Muscle layer of duodenum (tissue), 2 donors: ENCODE measurements around the gene CCDC197.

Experiments used
- H3K27ac ChIP-seq: one replicate; pipeline ENCODE4 v1.7.0; 2013; ENCODE audit warnings: mild to moderate bottlenecking, low read length
- H3K27me3 ChIP-seq: one replicate; pipeline ENCODE4 v1.7.0; 2013; ENCODE audit warnings: low read depth, mild to moderate bottlenecking, control low read depth, low read length
- H3K36me3 ChIP-seq, 2 donors: one replicate each; pipeline ENCODE4 v1.7.0; 2013; ENCODE audit warnings: low read length in 2 of 2, control low read depth in 1 of 2, mild to moderate bottlenecking in 1 of 2; ENCODE audit not compliant: insufficient read depth in 2 of 2, control insufficient read depth in 1 of 2
- H3K4me1 ChIP-seq, 2 donors: one replicate each; pipeline ENCODE4 v1.7.0; 2013; ENCODE audit warnings: low read length in 2 of 2, mild to moderate bottlenecking in 2 of 2, control low read depth in 1 of 2, moderate library complexity in 1 of 2; ENCODE audit not compliant: insufficient read depth in 2 of 2, control insufficient read depth in 1 of 2
- H3K4me3 ChIP-seq, 2 donors: one replicate each; pipeline ENCODE4 v1.7.0; 2013; ENCODE audit warnings: low read length in 2 of 2, low read depth in 1 of 2, mild to moderate bottlenecking in 1 of 2
- H3K9me3 ChIP-seq, 2 donors: one replicate each; pipeline ENCODE4 v1.7.0; 2013; ENCODE audit warnings: low read length in 2 of 2, control low read depth in 1 of 2, mild to moderate bottlenecking in 1 of 2; ENCODE audit not compliant: control insufficient read depth in 1 of 2
- donor health status: healthy.

The CCDC197 gene

DNA sequence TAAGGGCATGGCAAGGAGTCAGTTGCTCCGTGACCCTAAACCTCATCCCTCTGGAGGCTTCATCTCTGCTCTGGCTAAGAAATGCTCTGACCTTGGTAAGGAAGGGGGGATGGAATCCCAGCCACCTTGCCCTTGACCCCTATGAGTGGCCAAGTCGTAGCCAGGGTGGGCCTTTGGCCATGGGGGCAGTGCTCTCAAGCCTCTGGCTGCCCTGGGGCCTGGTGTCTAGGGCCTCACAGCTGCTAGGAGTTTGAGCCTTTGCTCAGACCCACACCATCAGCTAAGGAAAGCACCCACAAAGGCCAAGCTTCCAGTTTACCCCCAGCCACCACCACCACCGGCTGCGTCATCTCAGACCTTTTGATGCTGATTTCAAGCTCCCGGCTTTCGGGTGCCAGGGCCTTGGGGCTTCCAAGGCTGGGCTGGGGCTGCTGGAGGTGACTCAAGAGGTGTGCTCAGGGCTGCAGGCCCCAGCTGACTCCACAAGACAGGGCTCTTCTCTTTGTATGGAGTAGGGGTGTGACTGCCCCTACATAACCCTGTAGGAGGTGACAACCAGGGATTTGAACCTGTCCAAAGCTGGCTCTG lies 24.4 kb upstream of the CCDC197 start:
- H3K36me3 ChIP-seq = no peaks in the 10 kb centered on the region

DNA sequence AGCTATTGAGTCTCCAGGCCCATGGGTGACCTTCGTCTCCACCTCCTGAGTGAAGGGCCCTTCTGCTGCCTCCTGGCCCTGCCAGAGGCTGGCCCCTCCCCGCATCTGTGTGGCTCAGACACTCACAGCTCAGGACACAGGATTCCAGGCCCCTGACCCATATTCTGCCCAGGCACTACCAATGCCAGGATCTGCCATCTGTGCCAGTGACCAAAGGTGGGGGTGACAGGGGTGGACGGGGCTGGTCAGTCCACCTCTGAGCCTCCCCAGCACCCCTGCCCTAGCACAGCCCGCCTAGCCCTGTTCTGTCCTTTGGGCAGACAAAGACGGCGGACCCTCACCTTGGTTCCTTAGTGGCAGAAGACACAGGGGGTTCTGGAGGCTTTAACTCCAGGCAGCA lies 23.5 kb upstream of the CCDC197 start:
- H3K9me3 ChIP-seq = no peaks in the 10 kb centered on the region
- peak overlapping the region; percentile 13 for H3K27ac ChIP-seq
- no peaks in the 10 kb centered on the region for H3K36me3 ChIP-seq
- peaks cover 0 to 30% of the 10 kb centered on the region in 2 donors for H3K4me1 ChIP-seq
- H3K27me3 ChIP-seq = no peaks in the 10 kb centered on the region
- H3K4me3 ChIP-seq = peak overlapping the region in 1 of 2 donors; percentile 72

More for the DNA sequence above, 24.4 kb upstream of the CCDC197 start:
- Histone ChIP-seq H3K4me1 (peaks cover 0 to 39% of the 10 kb centered on the region in 2 donors), H3K9me3 (no peaks in the 10 kb centered on the region), H3K4me3 (peak overlapping the region in 1 of 2 donors; percentile 72), H3K27me3 (no peaks in the 10 kb centered on the region), H3K27ac (peak overlapping the region; percentile 71)

DNA sequence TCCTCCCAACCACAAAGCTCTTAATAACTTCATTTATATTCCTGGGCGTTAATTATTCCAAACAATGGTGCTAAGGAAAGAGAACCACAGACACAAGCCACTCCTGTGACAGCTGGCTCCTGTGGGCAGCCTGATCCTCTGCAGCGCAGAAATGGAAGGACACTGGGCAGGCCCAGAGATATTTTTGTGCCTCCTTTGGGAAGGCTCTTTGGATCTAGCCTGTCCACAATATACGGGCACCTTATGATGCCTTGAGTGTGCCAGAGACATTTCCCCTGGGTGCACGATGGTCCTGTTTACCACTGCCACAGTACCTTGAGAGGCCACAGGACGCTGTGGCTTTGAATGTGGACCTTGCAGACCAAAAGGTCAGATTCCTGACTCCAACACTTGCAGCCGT lies 22.8 kb upstream of the CCDC197 start:
- Histone ChIP-seq H3K27me3 (no peaks in the 10 kb centered on the region), H3K4me3 (peak overlapping the region; percentile 67 to 72), H3K27ac (peak overlapping the region; percentile 13), H3K36me3 (no peaks in the 10 kb centered on the region), H3K9me3 (no peaks in the 10 kb centered on the region), H3K4me1 (peaks cover 0 to 25% of the 10 kb centered on the region in 2 donors)

DNA sequence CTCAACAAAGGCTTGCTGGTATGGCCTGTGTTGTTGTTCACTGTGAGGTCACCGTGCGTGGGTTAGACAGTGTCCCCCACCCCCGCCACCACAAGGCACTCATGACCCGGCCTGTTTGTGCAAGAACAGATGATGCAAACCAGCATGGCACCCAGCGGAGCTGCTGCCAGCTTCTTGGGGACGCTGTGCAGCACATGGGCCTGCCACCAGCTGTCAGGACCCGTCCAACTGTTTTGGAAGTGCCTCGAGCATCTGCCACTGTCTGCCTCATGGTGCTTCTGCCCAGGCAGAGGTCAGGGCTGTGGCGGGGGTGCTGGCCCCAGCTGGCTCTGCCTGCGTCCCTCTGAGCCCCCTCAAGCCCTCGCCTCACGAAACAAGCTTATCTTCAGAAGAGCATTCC lies 22.3 kb upstream of the CCDC197 start:
- peak overlapping the region; percentile 67 to 72 for H3K4me3 ChIP-seq
- H3K4me1 ChIP-seq = peaks cover 0 to 19% of the 10 kb centered on the region in 2 donors
- H3K27ac ChIP-seq = no peak overlapping the region

DNA sequence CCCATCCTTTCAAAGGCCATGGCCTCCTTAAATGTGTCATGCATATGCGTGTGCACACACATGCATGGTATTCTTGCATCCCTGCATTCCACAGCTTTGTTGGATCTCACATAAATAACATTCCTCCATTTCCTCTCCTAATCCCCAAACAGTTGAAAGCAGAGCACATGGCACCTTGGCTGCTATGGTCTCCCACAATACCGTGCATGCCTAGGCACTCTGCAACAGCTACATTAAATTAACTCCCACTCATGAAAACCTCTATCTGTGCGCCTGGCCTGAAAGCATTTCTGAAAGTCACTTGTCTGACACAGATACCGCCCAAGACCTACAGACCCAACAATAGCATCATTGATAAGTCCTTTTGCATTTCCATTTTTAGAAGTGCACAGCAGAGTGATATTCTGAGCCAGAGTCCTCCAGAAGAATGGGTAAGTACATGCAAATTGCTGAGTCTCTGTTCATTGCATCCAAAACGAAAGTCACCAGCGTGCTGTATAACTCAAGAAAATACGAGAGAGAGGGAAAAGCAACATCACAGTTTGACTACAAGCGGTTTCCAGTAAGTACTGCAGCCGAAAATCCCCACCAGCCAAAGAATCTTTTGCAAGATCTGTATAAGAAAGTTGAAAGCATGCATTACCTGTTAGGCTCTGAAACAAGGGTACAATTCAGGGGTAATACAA lies 21.2 kb upstream of the CCDC197 start:
- peaks cover 0 to 10% of the 10 kb centered on the region in 2 donors for H3K4me1 ChIP-seq

More for the DNA sequence above, 22.3 kb upstream of the CCDC197 start:
- no peaks in the 10 kb centered on the region for H3K27me3 ChIP-seq
- H3K9me3 ChIP-seq = no peaks in the 10 kb centered on the region
- no peaks in the 10 kb centered on the region for H3K36me3 ChIP-seq

DNA sequence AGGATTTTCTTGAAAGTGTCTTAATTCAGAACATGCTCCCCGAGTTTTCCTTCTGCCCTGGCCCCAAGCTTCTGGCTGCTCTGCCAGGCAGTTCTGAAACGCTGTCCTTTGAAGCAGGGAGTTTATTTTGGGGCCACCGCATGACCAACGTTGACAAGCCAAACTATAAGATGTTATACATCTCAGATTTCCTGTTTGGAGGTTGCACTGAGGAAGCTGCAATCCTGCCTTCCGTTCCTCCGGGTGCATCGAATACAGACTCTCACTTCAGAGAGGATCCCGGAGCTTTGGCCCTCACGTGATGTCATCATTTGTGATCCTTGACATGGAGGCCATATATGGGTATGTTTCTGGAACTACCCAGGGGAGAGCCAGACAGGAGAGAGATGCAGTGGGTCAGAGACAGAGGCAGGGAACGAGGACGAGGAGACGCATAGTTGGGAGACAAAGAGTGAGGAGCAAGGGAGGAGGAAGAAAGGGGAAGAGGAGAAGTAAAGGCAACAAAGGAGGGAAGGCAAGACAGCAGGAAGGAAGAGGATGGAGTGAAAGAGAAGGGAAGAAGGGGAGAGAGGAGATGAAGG lies 20.5 kb upstream of the CCDC197 start, which contains the start of gene ASB2:
ASB2 (minus strand) TSS at position 94 of the 581 bp plus-strand sequence. CDS start 12,031 bp downstream, outside the sequence.
- Histone ChIP-seq H3K36me3 (no peaks in the 10 kb centered on the region), H3K27me3 (no peaks in the 10 kb centered on the region), H3K27ac (peak within 1 kb of the TSS; percentile 90), H3K9me3 (no peaks in the 10 kb centered on the region), H3K4me1 (peaks cover 0 to 16% of the 10 kb centered on the region in 2 donors), H3K4me3 (peak within 1 kb of the TSS; percentile 67 to 72)

More for the DNA sequence above, 21.2 kb upstream of the CCDC197 start:
- Histone ChIP-seq H3K9me3 (no peaks in the 10 kb centered on the region), H3K4me3 (peak overlapping the region; percentile 67 to 72), H3K27me3 (no peaks in the 10 kb centered on the region), H3K36me3 (no peaks in the 10 kb centered on the region), H3K27ac (peak overlapping the region; percentile 90)

DNA sequence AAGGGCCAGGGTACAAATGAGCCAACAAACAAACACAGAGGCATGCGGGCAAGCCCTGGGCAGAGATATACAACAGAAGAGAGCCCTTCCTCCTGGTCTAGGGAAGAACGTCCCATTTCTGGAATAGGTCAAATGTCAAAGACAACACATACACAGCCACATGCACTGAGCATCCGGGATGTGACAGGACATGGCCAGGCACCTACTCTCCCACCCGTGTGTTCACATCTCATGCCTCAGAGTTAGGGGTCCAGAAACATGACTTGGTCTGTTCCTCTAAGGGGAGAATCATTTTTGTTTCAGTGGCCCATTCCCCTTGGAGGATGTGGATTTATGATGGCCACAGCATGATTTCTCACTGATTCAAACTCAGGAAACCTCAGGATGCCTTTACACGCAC lies 19.9 kb upstream of the CCDC197 start:
- Histone ChIP-seq H3K27me3 (no peaks in the 10 kb centered on the region), H3K36me3 (no peaks in the 10 kb centered on the region), H3K9me3 (no peaks in the 10 kb centered on the region), H3K27ac (peak overlapping the region; percentile 90), H3K4me1 (peaks cover 0 to 17% of the 10 kb centered on the region in 2 donors), H3K4me3 (peak overlapping the region in 1 of 2 donors; percentile 72)

DNA sequence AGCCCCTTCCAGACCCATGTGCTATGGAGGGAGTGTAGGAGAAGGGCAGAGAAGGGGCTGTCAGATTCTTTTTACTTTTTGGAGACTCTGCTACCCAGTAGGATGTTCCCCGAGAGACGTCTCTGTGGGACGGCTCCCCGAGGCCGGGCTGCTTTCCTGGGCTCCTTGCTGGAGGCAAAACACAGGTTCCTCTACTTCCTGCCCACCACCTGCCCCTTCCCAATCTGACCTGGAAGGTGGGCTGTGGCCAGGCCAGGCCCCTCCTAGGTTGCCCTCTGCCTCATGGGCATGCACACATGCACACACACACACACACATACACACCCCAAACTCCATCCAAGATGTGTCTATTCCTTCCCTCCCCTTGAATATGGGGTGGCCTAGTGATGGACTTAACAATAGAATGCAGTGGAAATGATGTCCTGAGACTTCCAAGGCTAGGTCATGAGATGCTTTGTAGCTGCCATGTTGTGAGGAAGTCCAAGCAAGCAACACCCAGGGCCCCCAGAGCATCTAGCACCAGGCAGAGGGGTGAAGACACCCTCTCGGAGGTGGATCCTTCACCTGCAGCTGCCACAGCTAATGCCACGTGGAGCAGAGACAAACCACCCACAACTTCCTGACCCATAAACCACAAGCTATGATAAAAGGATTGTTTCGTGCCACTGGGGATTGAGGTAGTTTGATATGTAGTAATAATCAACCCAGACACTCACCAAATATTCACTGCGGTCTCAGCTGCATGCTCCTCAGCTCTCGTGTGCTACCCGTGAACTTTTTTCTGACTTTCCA lies 19.1 kb upstream of the CCDC197 start:
- peaks cover 0 to 17% of the 10 kb centered on the region in 2 donors for H3K4me1 ChIP-seq

DNA sequence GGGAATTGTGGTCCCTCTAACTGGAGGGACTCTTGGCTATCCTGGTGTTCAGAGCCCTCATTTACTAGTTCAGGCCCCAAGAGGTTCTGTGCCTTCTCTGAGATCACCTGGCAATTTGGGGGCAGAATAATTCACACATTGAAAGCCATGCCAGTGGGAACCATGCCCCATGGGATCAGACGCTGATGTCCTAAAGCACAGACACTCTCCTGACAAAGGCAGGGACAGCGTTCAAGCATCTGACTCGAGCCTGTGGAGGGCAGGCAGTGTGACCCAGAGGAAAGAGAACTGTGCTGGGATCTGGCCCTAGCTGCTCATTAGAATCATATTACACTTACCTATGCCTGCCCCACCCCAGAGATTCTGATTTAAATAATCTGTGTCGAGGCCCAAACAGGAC lies 18.4 kb upstream of the CCDC197 start:
- H3K36me3 ChIP-seq = no peaks in the 10 kb centered on the region
- no peaks in the 10 kb centered on the region for H3K9me3 ChIP-seq
- no peak overlapping the region for H3K4me3 ChIP-seq
- H3K4me1 ChIP-seq = peaks cover 0 to 17% of the 10 kb centered on the region in 2 donors
- peak overlapping the region; percentile 90 for H3K27ac ChIP-seq
- H3K27me3 ChIP-seq = no peaks in the 10 kb centered on the region

More for the DNA sequence above, 19.1 kb upstream of the CCDC197 start:
- peak overlapping the region in 1 of 2 donors; percentile 72 for H3K4me3 ChIP-seq
- peak overlapping the region; percentile 90 for H3K27ac ChIP-seq
- no peaks in the 10 kb centered on the region for H3K9me3 ChIP-seq
- no peaks in the 10 kb centered on the region for H3K27me3 ChIP-seq
- H3K36me3 ChIP-seq = no peaks in the 10 kb centered on the region

DNA sequence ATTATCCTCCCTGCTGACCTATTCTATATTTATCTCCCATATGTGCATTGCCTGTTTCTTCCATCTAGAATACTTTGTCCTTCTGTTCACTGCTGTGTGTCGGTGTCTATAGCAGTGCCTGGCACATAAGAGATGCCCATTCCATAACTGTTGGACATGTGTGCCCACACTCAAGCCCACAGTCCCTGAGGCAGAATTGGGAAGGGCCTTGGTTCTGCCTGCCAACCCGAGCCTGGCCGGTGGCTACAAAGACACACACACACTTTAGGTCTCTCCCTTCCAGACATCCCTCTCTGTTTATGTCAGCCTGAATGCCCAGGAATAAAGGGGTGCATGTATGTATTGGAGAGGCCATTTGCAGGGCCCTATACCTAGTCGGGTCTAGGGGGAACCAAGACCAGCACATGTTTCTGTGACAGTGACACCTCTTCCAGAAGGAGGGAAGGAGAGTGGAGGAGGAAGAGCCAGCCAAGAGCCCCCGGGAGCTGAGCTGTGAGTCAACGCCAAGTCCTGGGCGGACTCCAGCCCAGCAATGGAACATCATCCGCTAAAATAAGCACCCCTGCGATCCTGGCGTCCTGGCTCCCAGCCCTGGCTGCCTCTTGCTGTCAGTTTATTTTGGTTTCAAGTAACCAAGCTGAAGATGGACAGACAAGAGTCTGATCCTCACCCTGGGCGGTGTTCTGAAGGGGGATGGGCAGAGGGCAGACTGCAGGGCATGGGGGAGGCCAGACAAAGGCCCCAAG lies 16.5 kb upstream of the CCDC197 start:
- Histone ChIP-seq H3K27ac (peak overlapping the region; percentile 70), H3K36me3 (no peaks in the 10 kb centered on the region), H3K4me3 (no peak overlapping the region), H3K27me3 (no peaks in the 10 kb centered on the region), H3K9me3 (no peaks in the 10 kb centered on the region), H3K4me1 (peaks cover 0 to 16% of the 10 kb centered on the region in 2 donors)
